Endometrial microvascular endothelial cells (primary cell): ENCODE results near the gene RFPL2. TPM values are rescaled to one million over a fixed set of nuclear protein-coding genes. Genes with fewer than 3 reads are reported as not detected.

ENCODE experiments used
- in situ Hi-C: cut with HindIII; loops from 2 replicates; pipeline ENCODE4 v1.10.0; 2017; ENCODE audit warnings: low sequenced_read_pairs, low pct_unique_long_range_greater_than_20kb; ENCODE audit errors: inconsistent ontology term
- total RNA-seq: library from RNA; depleted of rRNA; stranded (reverse); fragments of >200 nt; gene quantifications from one replicate; pipeline ENCODE4 v1.2.3, GENCODE V29; 2015; ENCODE audit errors: inconsistent ontology term

RFPL2 gene
- not detected for total RNA-seq

DNA sequence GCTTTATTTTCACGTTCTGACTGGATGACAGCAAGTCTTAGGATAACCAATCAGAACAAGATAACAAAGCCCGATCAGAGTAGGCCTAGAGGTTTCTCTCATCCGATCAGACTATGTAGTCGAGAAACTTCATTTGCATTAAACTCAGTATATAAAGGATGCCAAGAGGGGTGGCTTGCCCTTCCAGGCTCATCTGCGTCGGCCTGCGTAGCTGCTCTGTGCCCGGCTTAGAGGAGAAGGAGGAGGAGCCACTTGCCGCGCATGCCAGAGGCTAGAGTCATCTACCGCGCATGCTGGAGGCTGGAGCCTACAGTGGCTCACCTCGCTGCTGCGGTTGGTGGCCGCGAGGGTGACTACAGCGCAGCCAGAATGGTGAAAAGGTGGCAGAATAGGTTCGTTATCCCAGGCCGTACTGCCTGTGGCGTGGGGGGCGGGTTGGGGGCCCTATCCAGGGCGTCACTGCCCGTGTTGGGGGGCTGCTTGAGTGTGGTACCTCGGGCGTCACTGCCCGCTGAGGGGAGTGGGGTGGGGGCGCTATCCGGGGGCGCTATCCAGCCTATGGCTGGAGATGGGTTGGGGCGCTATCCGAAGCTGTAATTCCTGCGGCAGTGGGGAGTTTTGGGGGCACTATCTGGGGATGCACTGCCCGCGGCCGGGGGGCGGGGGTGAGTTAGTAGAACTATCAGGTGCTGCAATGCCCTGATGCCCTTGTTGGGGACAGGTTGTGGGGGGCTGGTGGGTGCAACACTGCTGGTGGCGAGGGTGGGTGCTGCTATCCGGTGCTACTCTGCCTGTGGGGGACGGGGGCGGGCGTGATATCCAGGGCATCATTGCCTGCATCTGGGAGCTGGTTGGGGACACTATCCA lies at the start of gene RFPL2:
Gene RFPL2 (minus strand): TSS at position 218 of the 867 bp plus-strand sequence. CDS start 2,622 bp downstream, outside the sequence.
- in situ Hi-C loops = no loop called here

DNA sequence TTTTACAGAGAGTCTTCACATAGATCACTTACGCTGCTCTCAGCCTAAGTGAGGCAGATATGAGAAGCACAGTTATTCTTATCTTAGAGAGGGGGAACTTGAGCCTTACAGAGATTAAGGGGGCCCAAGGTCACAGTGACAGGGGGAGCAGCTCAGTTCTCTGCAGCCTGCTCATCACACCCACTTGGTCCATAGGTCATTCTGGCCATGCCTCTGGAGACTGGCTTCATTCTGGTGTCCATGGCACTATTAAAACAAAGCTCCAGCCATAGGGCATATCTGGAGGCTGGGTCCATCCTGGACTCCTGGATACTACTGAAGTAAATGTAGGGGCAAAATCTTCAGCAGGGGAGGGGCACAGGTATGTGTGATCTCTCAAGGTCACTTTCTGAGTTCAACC lies 44.4 kb upstream of the RFPL2 start:
- in situ Hi-C loops = no loop called here

DNA sequence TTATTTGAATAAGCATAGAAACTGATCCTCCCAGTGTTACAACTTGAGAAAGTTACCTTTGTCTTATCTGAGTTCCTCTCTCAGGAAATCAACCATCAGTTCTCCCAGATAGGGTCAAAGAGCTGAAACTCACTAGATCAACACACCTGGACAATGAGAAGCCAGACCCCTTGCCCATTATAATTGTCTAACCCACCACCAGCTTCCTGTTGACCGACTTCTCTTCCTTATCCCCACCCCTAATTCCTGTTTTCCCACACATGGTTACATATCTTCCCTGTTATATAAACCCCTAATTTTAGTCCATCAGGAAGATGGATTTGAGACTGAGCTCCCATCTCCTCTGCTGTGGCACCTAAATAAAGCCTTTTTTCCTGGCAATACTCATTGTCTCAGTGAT lies 43.4 kb upstream of the RFPL2 start:
- in situ Hi-C loops = no loop called here

DNA sequence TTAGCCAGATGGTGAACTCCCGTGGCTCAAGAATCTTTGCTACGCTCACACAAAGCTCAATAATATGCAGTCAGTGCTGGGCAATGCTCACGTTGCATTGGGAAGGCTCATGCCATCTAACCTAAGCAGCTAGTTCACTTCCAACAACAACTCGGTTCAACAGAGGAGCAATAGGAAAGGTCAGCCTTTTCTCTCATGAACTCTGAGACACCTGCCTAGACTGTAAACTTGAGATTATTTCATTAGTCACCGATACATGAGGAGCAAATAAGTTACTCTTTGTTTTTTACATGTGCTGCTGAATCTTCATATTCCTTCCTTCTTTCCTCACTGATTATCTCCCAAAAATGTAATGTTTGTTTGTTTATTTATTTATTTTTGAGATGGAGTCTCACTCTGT lies 41.3 kb upstream of the RFPL2 start:
- in situ Hi-C loops = no loop called here

DNA sequence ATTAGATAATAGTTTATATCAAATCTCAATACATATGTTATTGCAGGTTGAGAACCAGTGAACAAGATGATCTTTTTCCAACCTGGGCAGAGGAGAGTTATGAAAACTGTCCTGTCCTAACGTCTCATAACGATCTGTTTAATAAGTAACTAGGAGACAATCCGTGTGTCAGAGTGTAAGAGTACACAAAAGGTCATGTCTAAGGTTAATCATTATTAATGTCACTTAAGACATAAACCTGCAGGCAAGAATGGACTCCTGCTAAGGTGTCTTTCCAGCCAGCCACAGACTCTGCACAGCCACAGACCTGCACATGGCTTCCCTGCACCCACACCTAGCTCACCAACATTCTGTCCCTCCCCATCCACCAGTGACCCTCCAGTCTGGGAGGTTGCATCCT lies 40.2 kb upstream of the RFPL2 start:
- in situ Hi-C loops = no loop called here

DNA sequence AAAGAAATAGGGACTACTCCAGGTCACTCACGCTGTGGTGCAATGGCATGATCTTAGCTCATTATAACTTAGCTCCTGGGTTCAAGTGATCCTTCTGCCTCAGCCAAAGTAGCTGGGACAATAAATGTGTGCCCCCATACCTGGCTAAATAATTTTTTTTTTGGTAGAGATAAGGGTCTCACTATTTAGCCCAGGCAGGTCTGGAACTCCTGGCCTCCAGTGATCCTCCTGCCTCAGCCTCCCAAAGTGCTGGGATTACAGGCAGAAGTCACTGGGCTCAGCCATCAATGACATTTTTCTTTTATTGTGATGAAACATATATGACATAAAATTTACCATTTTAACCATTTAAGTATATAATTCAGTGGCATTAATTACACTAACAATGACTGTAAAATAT lies 39.7 kb upstream of the RFPL2 start:
- in situ Hi-C loops = no loop called here

DNA sequence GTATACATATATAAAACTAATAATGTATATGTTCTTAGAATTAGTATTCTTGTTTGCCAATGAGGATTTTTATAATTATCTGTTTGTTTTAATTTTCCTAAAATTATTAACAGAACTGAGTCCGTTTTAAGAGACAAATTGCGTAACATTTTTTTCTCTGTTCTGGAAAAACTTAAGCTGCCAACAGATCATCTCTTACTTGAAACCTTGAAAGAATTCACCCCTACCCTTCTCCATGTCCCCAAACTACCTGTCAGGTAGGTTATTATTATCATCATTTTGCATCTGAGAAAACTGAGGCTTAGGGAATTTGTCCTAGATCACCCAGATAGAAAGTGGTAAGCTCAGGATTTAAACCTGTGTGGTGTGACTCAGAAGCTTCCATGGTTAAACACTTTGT lies 35.6 kb upstream of the RFPL2 start:
- in situ Hi-C loops = no loop called here

DNA sequence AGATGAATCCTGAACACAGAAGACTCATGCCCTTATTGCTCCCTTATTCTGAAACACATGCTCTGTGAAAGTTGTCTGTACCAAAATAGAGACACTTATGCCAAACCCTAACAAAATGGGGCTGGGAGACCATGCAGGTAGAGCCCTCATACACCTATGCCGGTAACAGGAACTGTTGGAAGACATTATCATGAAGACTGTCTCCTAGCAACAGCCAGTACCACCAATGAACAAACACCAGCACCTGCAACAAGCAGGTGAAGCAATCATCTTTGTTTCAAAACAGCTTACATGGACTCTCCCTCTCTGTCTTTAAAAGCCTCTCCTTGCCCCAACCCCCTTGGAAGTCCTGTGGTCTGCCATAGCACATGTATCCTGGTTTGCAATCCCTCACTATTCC lies 33.0 kb upstream of the RFPL2 start:
- in situ Hi-C loops = no loop called here

DNA sequence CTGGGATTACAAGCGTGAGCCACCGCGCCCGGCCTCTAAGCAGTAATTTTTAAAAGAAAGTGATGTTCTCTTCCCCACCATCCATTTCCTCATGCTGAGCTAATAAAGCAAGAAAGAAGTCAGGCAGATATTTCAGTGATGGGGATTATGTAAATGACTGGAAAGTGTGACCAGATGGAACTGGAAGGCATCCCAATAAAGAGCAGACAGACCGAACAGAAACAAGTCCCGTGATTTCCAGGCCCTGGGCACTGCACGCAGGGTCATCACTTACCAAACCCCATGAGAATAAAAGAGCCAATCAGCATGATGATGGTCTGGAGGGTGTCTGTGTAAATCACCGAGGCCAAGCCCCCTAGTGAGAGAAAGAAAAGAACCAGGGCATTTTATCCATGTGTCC lies 32.1 kb upstream of the RFPL2 start:
- in situ Hi-C loops = no loop called here

DNA sequence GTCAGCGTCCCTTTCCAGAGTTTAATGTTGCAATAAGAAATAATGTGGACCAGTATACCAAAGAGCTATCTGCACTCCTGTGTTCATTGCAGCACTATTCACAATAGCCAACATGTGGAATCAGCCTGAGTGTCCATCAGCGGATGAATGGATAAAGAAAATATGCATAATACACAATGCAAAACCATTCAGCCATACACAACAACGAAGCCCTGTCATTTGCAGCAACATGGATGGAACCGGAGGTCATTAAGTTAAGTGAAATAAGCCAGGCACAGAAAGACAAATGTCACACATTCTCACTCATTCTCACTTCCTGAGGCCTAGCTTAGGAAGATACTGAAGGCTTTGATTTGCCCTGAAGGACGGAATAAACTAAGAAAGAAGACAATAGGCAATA lies 28.2 kb upstream of the RFPL2 start:
- in situ Hi-C loops = no loop called here

DNA sequence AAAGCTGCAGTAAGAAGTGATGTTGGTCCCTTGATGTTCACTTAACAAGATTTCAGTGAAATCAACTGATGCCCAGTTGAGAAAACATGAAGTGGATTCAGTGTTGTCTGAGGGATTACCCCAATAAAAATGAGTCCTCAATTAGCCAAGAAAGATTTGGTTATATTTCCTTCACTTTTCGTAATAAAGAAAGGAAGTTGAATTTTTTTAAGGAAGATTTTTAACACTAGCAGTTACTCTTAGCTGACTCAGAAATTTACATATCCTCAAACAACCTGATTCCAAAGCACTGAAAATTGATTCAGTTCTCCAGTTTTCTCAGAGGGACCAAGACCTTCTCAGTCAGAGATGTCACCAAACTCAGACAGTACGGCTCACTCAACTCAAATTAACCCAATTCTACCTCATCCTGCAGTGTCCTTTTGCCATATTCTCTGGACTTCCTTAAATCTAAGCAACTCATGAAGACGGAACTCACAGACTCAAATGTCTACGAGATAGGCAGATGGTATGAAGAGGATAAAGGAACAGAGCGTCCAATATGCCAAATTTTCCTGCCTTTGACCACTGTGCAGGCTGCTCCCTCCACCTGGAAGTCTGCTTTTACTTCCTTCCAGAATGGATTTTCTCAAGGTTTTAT lies 27.4 kb upstream of the RFPL2 start:
- in situ Hi-C loops = no loop called here

DNA sequence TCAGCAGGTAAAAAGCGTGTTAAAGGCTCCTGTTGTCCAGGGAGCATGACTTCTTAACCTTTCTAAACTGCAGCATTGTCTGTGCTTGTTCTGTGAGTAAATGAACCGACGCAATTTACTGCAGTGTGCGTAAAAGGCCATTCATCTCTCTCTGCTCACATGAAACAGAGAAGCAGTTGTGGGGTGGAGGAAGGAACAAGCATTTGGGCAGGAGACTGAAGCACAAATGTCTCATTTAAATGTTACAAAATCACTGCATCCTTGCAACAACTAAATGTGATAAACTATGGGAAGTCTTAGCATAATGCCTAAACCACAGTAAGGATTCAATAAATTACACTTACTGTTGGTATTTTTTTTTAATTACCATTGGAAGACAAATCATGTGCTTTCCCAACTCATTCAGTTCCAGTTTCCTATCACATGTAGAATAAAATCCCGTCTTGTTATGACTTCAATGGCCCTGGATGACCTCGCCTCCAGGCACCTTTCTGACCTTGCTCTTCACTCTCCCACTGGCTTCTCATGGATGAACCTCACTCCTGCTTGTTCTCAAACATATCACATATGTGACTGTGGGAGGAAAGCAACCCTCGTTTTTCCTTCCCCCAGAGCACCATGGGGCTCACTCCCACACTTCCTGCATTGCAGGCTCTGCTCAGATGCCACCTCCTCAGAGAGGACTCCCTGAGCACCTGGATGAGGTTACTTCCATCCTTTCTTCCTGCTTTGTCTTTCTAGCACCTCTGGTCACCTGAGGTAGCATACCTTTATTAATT lies 21.6 kb upstream of the RFPL2 start:
- in situ Hi-C loops = no loop called here

DNA sequence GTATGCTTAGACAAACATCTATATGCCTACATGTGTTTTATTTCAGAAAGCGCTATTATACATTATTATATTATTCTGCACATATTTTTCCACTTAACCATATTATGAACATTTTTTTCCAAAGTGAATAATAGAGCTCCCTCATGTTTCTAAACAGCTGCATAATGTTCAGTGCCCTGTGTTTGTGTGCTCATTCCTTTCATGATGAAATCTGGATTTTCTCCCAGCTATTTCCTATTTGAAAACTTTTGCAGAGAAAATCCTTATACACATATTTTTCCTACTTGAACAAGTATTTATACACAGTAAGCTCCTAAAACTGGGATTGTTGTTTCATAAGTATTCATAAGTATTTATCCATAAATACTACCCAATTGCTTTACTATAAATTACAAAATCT lies 18.1 kb upstream of the RFPL2 start:
- in situ Hi-C loops = no loop called here

DNA sequence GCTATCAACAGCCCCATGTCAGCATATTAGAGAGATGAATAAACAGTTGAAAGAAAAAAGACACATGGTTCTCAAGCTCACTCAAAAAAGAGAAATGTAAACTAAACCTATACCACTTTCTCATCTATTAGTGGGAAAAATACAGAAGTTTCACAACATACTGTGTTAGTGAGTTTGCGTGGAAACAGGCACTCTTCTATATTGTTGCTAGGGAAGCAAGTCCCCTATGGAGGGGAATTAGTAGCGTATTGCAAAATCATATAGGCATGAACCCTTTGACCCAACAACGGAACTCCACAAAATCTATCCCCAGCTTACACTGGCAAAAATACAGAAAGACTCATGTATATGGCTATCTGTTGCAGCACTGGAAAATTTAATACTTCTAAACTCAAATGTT lies 14.2 kb upstream of the RFPL2 start:
- in situ Hi-C loops = no loop called here

DNA sequence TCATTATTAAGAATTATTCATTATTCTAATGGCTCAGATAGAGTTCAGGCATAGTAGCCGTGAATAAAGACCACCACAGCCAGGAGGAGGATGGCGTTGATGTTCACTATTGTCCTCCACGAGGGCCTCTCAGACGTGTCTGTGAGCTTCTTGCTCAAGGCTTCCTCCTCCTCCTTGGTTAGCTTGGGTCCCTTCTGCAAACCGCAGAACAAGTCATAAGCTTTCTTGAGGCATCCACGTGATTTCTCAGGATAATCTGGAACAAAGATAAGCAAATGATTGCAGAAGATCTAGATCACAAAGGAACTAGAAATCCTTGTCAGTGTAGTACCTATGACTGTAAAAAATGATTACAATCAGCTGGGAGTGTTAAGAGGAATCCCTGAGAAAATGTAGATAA lies 13.6 kb upstream of the RFPL2 start:
- in situ Hi-C loops = no loop called here

DNA sequence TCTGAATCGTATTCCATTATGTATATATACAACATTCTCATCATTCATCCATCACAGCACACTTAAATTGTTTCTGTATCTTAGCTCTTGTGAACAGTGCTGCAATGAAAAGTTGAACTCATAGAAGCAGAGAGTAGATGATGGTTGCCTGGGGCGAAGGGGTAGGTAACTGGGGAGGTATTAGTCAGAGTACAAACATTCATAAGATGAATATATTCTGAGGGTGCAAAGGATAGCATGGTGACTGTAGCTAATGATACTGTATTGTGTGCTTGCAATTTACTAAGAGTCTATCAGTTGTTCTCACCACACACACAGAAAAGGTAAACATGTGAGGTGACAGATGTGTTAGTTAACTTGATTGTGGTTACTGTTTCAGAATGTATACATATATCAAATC lies 12.6 kb upstream of the RFPL2 start:
- in situ Hi-C loops = no loop called here

DNA sequence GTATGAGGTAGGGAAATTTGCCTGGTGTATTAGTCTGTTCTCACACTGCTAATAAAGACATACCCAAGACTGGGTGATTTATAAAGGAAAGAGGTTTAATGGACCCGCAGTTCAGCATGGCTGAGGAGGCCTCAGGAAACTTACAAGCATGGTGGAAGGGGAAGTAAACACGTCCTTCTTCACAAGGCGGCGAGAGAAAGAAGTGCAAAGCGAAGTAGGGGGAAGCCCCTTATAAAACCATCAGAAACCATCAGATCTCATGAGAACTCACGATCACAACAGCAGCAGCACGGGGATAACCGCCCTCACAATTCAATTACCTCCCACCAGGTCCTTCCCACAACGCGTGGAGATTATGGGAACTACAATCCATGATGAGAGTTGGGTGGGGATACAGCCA lies 12.0 kb upstream of the RFPL2 start:
- in situ Hi-C loops = no loop called here

DNA sequence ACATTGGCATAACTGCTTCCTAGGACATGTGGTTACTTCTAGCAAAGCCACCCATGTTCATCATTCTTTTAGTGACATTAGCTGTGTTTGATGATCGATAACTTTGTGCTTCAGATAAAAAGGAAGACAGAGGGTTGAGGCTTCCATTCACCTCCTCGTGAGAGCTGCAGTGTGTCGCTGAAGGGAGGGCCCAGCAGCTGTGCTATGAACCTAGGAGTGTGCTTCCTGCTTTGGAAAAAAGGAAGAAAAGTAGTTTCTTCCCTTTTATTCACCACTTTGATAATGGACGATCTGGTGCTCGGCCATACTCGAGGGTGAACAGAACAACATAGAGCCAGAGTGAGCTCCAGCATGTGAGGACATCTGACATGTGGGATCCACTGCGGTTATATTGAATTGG lies 6.1 kb upstream of the RFPL2 start:
- in situ Hi-C loops = no loop called here

DNA sequence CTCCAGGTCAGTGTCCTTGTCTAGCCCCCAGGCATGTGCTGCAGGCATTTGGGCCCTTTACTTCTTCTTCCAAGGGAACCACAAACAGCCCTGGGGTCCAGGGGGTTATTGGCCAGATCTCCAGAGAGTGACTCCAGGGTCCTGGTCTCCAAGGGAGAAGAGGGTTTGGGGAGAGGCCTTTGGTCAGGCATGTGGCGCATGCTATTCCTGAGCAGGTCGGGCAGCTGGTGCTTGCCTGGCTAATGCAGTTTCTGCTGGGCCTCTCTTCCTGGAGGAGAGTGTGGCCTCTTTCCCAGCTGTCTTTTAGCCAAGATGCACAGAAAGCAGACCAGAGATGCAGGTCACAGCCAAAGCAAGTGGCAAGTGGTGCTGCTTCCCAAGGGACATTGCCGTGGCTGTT lies 3.8 kb upstream of the RFPL2 start:
- in situ Hi-C loops = no loop called here

DNA sequence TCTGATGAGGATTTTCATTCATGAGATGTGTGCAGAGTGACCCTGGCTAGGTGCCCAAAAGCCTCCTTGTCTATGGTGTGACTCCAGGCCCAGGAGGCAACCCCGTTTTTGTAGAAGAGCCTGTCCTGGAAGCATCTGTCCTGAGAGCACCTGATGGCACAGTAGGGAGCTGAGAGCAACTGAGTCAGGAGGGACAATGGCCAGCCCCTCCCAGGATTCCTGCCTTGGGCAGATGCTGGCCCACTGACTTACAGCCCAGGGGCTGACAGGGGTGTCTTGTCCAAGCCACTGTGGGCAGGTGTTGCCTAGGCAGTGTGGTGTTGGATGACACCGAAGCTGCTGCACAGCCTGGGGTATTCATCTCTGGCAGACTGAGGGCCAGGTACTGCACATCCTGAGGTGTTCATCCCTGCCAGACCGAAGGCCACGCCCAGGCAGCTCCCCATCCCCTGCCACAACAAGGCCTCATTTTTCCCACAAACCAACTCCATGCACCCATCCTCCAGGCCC lies 3.2 kb upstream of the RFPL2 start:
- in situ Hi-C loops = no loop called here
